H1 (cell line): Measurements from ENCODE around the gene ZBP1. TPM values are rescaled to one million over a fixed set of nuclear protein-coding genes. Genes with fewer than 3 reads are reported as not detected.

Experiments
- CEBPB ChIP-seq: IDR thresholded peaks from 2 replicates; pipeline ENCODE4 v1.6.1; 2012; ENCODE audit warnings: low read depth, low read length
- EZH2 ChIP-seq: fragments of 200-600 bp; sonication (generic); IDR thresholded peaks from 2 replicates; pipeline ENCODE4 v1.7.1; 2012; ENCODE audit warnings: low read depth, mild to moderate bottlenecking, moderate library complexity, low read length, inconsistent platforms; ENCODE audit not compliant: severe bottlenecking
- HDAC6 ChIP-seq: IDR thresholded peaks from one replicate; pipeline ENCODE4 v1.7.1; 2012; ENCODE audit warnings: low read depth, mild to moderate bottlenecking, inconsistent platforms, low read length, moderate library complexity
- RXRA ChIP-seq: IDR thresholded peaks from 2 replicates; pipeline ENCODE4 v1.6.1; 2011; ENCODE audit warnings: low read depth, mild to moderate bottlenecking, low read length, moderate library complexity; ENCODE audit not compliant: insufficient read depth
- SIX5 ChIP-seq: IDR thresholded peaks from 2 replicates; pipeline ENCODE4 v1.6.1; 2011; ENCODE audit warnings: mild to moderate bottlenecking, low read depth, low read length
- TEAD4 ChIP-seq: IDR thresholded peaks from 2 replicates; pipeline ENCODE4 v1.6.1; 2012; ENCODE audit warnings: low read depth, low read length, inconsistent platforms, mixed read lengths
- polyA plus RNA-seq, 7 experiments: library from polyadenylated mRNA; depleted of rRNA in 3 of 7; stranded (reverse) in 5 of 7; unstranded in 2 of 7; fragments of >200 nt in 5 of 7; fragments of 200-250 nt in 2 of 7; gene quantifications; 1 replicate in 5 of 7; 2 replicates in 1 of 7; 4 replicates in 1 of 7; pipeline versions ENCODE4 v1.2.1 to v1.2.3, GENCODE V29; 2011 to 2013; ENCODE audit warnings: missing spikeins in 2 of 7, mixed read lengths in 2 of 7
- total RNA-seq: library from RNA; stranded (reverse); fragmentation: NEBNext Ultra II Directional; extraction: Animal tissue kit (Norgen Biotek cat#: 25700); gene quantifications from 2 replicates; pipeline ENCODE4 v1.2.1, GENCODE V29; 2021
- TF ChIP-seq, protein P1 (sequence below), 3 experiments: IDR thresholded peaks; 1 replicate in 2 of 3; 2 replicates in 1 of 3; pipeline versions ENCODE4 v1.5.1 to v1.6.1; 2011; ENCODE audit warnings: low read length in 3 of 3, mild to moderate bottlenecking in 3 of 3, inconsistent platforms in 2 of 3, low read depth in 1 of 3, moderate library complexity in 1 of 3; ENCODE audit not compliant: insufficient read depth in 1 of 3; ENCODE audit errors: control extremely low read depth in 1 of 3
- TF ChIP-seq, protein P2 (sequence below): fragments of 300-600 bp; sonication (generic); IDR thresholded peaks from 2 replicates; pipeline ENCODE4 v1.7.1; 2012; ENCODE audit warnings: low read length, moderate library complexity, mild to moderate bottlenecking, inconsistent platforms; ENCODE audit not compliant: insufficient replicate concordance

ZBP1 gene
- total and polyA plus RNA-seq, 2 of the 8 experiments (the other 6 are each of a cell fraction or from before 2014, with no cell fraction given): not detected

DNA sequence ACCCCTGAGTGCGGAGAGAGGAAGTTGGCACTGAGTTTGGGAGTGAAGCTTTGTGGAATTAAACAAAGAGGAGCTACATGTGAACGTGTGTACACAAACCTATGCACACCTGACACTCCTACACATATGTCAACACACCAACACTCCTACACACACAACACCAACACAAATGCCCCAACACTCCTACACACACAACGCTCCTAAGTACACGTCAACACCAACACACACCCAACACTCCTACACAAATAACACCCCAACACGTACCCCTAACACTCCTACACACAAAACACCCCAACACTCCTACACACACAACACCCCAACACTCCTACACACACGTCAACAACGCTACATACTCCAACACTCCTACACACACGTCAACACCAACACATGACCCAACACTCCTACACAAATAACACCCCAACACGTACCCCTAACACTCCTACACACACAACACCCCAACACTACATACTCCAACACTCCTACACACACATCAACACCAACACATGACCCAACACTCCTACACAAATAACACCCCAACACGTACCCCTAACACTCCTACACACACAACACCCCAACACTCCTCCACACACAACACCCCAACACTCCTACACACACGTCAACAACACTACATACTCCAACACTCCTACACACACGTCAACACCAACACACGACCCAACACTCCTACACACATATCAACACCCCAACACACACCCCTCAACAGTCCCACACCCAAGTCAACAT lies 40.1 kb upstream of the ZBP1 start (continued):
- TF ChIP-seq, protein P1, sequence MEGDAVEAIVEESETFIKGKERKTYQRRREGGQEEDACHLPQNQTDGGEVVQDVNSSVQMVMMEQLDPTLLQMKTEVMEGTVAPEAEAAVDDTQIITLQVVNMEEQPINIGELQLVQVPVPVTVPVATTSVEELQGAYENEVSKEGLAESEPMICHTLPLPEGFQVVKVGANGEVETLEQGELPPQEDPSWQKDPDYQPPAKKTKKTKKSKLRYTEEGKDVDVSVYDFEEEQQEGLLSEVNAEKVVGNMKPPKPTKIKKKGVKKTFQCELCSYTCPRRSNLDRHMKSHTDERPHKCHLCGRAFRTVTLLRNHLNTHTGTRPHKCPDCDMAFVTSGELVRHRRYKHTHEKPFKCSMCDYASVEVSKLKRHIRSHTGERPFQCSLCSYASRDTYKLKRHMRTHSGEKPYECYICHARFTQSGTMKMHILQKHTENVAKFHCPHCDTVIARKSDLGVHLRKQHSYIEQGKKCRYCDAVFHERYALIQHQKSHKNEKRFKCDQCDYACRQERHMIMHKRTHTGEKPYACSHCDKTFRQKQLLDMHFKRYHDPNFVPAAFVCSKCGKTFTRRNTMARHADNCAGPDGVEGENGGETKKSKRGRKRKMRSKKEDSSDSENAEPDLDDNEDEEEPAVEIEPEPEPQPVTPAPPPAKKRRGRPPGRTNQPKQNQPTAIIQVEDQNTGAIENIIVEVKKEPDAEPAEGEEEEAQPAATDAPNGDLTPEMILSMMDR (IDR thresholded peaks at IDR 0.05; ENCODE audit: control extremely low read depth in 1 of 3, insufficient read depth in 1 of 3, low read depth in 1 of 3, low read length in 3 of 3): no peak
- TF ChIP-seq RXRA (no peak), TEAD4 (no peak), EZH2 (no peak), SIX5 (no peak), HDAC6 (no peak), CEBPB (no peak)
- TF ChIP-seq, protein P2, sequence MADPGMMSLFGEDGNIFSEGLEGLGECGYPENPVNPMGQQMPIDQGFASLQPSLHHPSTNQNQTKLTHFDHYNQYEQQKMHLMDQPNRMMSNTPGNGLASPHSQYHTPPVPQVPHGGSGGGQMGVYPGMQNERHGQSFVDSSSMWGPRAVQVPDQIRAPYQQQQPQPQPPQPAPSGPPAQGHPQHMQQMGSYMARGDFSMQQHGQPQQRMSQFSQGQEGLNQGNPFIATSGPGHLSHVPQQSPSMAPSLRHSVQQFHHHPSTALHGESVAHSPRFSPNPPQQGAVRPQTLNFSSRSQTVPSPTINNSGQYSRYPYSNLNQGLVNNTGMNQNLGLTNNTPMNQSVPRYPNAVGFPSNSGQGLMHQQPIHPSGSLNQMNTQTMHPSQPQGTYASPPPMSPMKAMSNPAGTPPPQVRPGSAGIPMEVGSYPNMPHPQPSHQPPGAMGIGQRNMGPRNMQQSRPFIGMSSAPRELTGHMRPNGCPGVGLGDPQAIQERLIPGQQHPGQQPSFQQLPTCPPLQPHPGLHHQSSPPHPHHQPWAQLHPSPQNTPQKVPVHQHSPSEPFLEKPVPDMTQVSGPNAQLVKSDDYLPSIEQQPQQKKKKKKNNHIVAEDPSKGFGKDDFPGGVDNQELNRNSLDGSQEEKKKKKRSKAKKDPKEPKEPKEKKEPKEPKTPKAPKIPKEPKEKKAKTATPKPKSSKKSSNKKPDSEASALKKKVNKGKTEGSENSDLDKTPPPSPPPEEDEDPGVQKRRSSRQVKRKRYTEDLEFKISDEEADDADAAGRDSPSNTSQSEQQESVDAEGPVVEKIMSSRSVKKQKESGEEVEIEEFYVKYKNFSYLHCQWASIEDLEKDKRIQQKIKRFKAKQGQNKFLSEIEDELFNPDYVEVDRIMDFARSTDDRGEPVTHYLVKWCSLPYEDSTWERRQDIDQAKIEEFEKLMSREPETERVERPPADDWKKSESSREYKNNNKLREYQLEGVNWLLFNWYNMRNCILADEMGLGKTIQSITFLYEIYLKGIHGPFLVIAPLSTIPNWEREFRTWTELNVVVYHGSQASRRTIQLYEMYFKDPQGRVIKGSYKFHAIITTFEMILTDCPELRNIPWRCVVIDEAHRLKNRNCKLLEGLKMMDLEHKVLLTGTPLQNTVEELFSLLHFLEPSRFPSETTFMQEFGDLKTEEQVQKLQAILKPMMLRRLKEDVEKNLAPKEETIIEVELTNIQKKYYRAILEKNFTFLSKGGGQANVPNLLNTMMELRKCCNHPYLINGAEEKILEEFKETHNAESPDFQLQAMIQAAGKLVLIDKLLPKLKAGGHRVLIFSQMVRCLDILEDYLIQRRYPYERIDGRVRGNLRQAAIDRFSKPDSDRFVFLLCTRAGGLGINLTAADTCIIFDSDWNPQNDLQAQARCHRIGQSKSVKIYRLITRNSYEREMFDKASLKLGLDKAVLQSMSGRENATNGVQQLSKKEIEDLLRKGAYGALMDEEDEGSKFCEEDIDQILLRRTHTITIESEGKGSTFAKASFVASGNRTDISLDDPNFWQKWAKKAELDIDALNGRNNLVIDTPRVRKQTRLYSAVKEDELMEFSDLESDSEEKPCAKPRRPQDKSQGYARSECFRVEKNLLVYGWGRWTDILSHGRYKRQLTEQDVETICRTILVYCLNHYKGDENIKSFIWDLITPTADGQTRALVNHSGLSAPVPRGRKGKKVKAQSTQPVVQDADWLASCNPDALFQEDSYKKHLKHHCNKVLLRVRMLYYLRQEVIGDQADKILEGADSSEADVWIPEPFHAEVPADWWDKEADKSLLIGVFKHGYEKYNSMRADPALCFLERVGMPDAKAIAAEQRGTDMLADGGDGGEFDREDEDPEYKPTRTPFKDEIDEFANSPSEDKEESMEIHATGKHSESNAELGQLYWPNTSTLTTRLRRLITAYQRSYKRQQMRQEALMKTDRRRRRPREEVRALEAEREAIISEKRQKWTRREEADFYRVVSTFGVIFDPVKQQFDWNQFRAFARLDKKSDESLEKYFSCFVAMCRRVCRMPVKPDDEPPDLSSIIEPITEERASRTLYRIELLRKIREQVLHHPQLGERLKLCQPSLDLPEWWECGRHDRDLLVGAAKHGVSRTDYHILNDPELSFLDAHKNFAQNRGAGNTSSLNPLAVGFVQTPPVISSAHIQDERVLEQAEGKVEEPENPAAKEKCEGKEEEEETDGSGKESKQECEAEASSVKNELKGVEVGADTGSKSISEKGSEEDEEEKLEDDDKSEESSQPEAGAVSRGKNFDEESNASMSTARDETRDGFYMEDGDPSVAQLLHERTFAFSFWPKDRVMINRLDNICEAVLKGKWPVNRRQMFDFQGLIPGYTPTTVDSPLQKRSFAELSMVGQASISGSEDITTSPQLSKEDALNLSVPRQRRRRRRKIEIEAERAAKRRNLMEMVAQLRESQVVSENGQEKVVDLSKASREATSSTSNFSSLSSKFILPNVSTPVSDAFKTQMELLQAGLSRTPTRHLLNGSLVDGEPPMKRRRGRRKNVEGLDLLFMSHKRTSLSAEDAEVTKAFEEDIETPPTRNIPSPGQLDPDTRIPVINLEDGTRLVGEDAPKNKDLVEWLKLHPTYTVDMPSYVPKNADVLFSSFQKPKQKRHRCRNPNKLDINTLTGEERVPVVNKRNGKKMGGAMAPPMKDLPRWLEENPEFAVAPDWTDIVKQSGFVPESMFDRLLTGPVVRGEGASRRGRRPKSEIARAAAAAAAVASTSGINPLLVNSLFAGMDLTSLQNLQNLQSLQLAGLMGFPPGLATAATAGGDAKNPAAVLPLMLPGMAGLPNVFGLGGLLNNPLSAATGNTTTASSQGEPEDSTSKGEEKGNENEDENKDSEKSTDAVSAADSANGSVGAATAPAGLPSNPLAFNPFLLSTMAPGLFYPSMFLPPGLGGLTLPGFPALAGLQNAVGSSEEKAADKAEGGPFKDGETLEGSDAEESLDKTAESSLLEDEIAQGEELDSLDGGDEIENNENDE: no peak
